ENCODE data around the gene PCDH1. TPM values are rescaled to one million over a fixed set of nuclear protein-coding genes. Genes with fewer than 3 reads are reported as not detected.

The PCDH1 gene
- total RNA-seq, 1 donor from 2014 or later = 22.8 TPM

GRCh38 chr5:141810702-141811101 lies 67.5 kb downstream of the PCDH1 start:
- H3K36me3 Mint-ChIP-seq = no peaks in the 10 kb centered on the region
- no peak overlapping the region for H3K27ac Mint-ChIP-seq
- no peak for TF ChIP-seq CTCF (conservative IDR thresholded peaks at IDR 0.05)
- no peak for DNase-seq (ENCODE audit: extremely low spot score, unreplicated experiment)
- H3K9me3 Mint-ChIP-seq = no peaks in the 10 kb centered on the region
- peaks cover 23% of the 10 kb centered on the region for H3K4me1 Mint-ChIP-seq (ENCODE audit: unreplicated experiment)
- H3K27me3 Mint-ChIP-seq = peaks cover 43% of the 10 kb centered on the region
- no peak overlapping the region for H3K4me3 Mint-ChIP-seq

DNA sequence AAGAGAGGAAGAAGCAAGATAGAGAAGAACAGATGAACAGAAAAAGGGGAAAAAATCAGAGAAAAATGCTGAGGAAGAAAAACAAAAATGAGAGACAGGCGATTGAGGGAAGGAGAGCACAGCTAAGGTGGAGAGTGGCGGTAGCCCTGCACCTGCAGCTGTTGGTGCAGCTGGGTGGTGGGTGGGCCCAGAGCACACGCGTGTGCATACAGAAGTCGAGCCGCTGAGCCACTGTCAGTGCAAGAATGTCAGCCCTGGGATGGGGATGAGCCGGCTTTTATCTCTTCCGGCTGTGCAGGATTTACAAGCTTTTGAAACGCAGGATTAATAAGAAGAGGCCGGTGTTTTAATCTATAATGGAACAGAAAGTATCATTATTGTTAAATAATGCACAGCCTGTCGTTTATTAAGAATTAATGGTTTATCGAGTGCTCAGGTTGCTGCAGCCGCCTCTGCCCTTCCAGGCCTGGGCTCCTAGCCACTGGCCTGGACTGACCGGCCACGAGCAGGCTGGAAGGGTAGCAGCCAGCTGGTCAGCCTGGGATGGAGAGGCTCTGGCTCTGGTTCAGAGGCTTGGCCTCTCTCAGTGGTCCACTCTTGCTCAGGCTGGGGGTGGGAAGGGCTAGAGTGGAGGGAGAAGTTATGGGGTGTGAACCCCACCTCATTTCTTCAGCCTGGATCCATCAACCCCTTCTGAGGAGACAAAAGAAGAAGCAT lies 68.7 kb downstream of the PCDH1 start:
- DNase-seq (ENCODE audit: extremely low spot score, unreplicated experiment) = no peak
- TF ChIP-seq CTCF (conservative IDR thresholded peaks at IDR 0.05) = no peak
- Mint-ChIP-seq H3K27me3 (peaks cover 50% of the 10 kb centered on the region), H3K4me1 (ENCODE audit: unreplicated experiment) (peaks cover 28% of the 10 kb centered on the region), H3K9me3 (no peaks in the 10 kb centered on the region), H3K4me3 (no peak overlapping the region), H3K36me3 (no peaks in the 10 kb centered on the region), H3K27ac (no peak overlapping the region)

DNA sequence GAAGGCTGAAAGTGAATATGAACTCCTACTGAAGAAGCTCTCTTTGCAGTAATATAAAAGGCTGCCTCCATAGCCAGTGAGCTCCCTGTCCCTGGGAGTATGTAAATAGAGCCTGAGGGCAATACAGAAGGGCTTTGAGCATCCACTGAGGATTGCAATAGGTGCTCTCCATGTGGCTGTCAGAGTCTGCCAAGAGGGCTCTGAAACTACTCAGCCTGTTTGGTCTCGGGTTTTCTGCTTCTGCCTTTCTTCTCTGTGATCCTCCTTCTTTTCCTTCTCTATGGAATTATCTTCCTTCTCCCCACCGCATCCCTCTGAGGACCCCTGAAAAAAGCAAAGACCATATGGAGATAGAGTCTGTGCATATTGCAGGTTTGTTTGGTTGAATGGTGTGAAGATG lies 69.4 kb downstream of the PCDH1 start:
- DNase-seq (ENCODE audit: extremely low spot score, unreplicated experiment) = no peak
- Mint-ChIP-seq H3K27me3 (peaks cover 57% of the 10 kb centered on the region), H3K4me3 (no peak overlapping the region), H3K36me3 (no peaks in the 10 kb centered on the region), H3K9me3 (no peaks in the 10 kb centered on the region), H3K27ac (no peak overlapping the region), H3K4me1 (ENCODE audit: unreplicated experiment) (peaks cover 35% of the 10 kb centered on the region)
- TF ChIP-seq CTCF (conservative IDR thresholded peaks at IDR 0.05) = no peak

- TF ChIP-seq CTCF (conservative IDR thresholded peaks at IDR 0.05) = no peak
- Mint-ChIP-seq H3K27me3 (peaks cover 64% of the 10 kb centered on the region), H3K27ac (no peak overlapping the region), H3K4me1 (ENCODE audit: unreplicated experiment) (peaks cover 36% of the 10 kb centered on the region), H3K4me3 (no peak overlapping the region), H3K36me3 (no peaks in the 10 kb centered on the region), H3K9me3 (no peaks in the 10 kb centered on the region)
- no peak for DNase-seq (ENCODE audit: extremely low spot score, unreplicated experiment)
Observed at GRCh38 chr5:141807732-141808131, 70.5 kb downstream of the PCDH1 start.

- Mint-ChIP-seq H3K27me3 (peaks cover 64% of the 10 kb centered on the region), H3K4me3 (no peak overlapping the region), H3K4me1 (ENCODE audit: unreplicated experiment) (peaks cover 35% of the 10 kb centered on the region), H3K9me3 (no peaks in the 10 kb centered on the region), H3K27ac (no peak overlapping the region), H3K36me3 (no peaks in the 10 kb centered on the region)
- no peak for TF ChIP-seq CTCF (conservative IDR thresholded peaks at IDR 0.05)
- DNase-seq (ENCODE audit: extremely low spot score, unreplicated experiment) = no peak
Observed at GRCh38 chr5:141807329-141807728, 70.9 kb downstream of the PCDH1 start.

All from type B pancreatic cell (in vitro differentiated cells).